ENCODE measurements around the gene COG3. TPM values are rescaled to one million over a fixed set of nuclear protein-coding genes. Genes with fewer than 3 reads are reported as not detected.
"Not testable (repeated sequence)": the region's sequence is repeated elsewhere in the genome, so short reads cannot be mapped to it uniquely, and the experiment has no call there.

Gene COG3
- polyA plus RNA-seq (2013, experiment 1 of 2), result 23.1 TPM
- polyA plus RNA-seq (2013, experiment 2 of 2), result 23.8 TPM

- peak within 1 kb of the TSS; percentile 79 for H3K4me3 ChIP-seq (ENCODE audit: extremely low read depth, insufficient read depth, low read length, poor library complexity, severe bottlenecking)
- peaks cover 3% of the 10 kb centered on the region for H3K4me1 ChIP-seq (ENCODE audit: control insufficient read depth, insufficient read depth, low read length, poor library complexity, severe bottlenecking)
- 0 to 1% methylated on average over 40 to 58 of the region's 63 CpGs for WGBS, 2 experiments (ENCODE audit: insufficient coverage in 2 of 2)
- peak within 1 kb of the TSS; percentile 95 for H3K27ac ChIP-seq (ENCODE audit: low read depth, low read length, severe bottlenecking)
- H3K36me3 ChIP-seq (ENCODE audit: control insufficient read depth, insufficient read depth, low read length), result peaks cover 11% of the 10 kb centered on the region
- H3K9me3 ChIP-seq (ENCODE audit: control insufficient read depth, low read length), result no peaks in the 10 kb centered on the region
Measured at GRCh38 chr13:45464687-45465453, at the start of gene COG3. Gene COG3 (plus strand): TSS chr13:45464939. CDS start chr13:45465037, 98 bp downstream.

- Histone ChIP-seq H3K4me3 (ENCODE audit: extremely low read depth, insufficient read depth, low read length, poor library complexity, severe bottlenecking) (no peak overlapping the region), H3K9me3 (ENCODE audit: control insufficient read depth, low read length) (no peaks in the 10 kb centered on the region)
Measured at GRCh38 chr13:45415112-45415511, 49.6 kb upstream of the COG3 start.

GRCh38 chr13:45416516-45417128, 48.1 kb upstream of the COG3 start:
- no peaks in the 10 kb centered on the region for H3K36me3 ChIP-seq (ENCODE audit: control insufficient read depth, insufficient read depth, low read length)
- H3K4me3 ChIP-seq (ENCODE audit: extremely low read depth, insufficient read depth, low read length, poor library complexity, severe bottlenecking), result peak overlapping the region; percentile 66
- no peaks in the 10 kb centered on the region for H3K9me3 ChIP-seq (ENCODE audit: control insufficient read depth, low read length)
- H3K27ac ChIP-seq (ENCODE audit: low read depth, low read length, severe bottlenecking), result no peak overlapping the region
- 97 to 100% methylated on average over 3 to 6 of the region's 10 CpGs for WGBS, 2 experiments (ENCODE audit: insufficient coverage in 2 of 2)
- peaks cover 7% of the 10 kb centered on the region for H3K4me1 ChIP-seq (ENCODE audit: control insufficient read depth, insufficient read depth, low read length, poor library complexity, severe bottlenecking)

More at GRCh38 chr13:45415112-45415511, 49.6 kb upstream of the COG3 start:
- Histone ChIP-seq H3K27ac (ENCODE audit: low read depth, low read length, severe bottlenecking) (peak overlapping the region; percentile 88), H3K36me3 (ENCODE audit: control insufficient read depth, insufficient read depth, low read length) (peaks cover under 1% of the 10 kb centered on the region), H3K4me1 (ENCODE audit: control insufficient read depth, insufficient read depth, low read length, poor library complexity, severe bottlenecking) (peaks cover 7% of the 10 kb centered on the region)
- WGBS, 2 experiments (ENCODE audit: insufficient coverage in 2 of 2), result 80% methylated on average over 1 of the region's 1 CpG; no CpG with 5 or more reads in 1 of the 2 experiments

- H3K4me1 ChIP-seq (ENCODE audit: control insufficient read depth, insufficient read depth, low read length, poor library complexity, severe bottlenecking), result peaks cover under 1% of the 10 kb centered on the region
- H3K9me3 ChIP-seq (ENCODE audit: control insufficient read depth, low read length), result no peaks in the 10 kb centered on the region
- H3K27ac ChIP-seq (ENCODE audit: low read depth, low read length, severe bottlenecking), result peak within 1 kb of the TSS; percentile 53
- WGBS, 2 experiments (ENCODE audit: insufficient coverage in 2 of 2), result 0% methylated on average over 53 of the region's 64 CpGs
- H3K36me3 ChIP-seq (ENCODE audit: control insufficient read depth, insufficient read depth, low read length), result no peaks in the 10 kb centered on the region
- peak within 1 kb of the TSS; percentile 66 for H3K4me3 ChIP-seq (ENCODE audit: extremely low read depth, insufficient read depth, low read length, poor library complexity, severe bottlenecking)
Measured at GRCh38 chr13:45417790-45418534, 46.8 kb upstream of the COG3 start, which contains the start of gene SLC25A30. Gene SLC25A30 (minus strand): TSS chr13:45418373. CDS start chr13:45411425, 6,948 bp downstream.

- WGBS, 2 experiments (ENCODE audit: insufficient coverage in 2 of 2), result 90 to 94% methylated on average over 14 of the region's 16 CpGs
- not testable (repeated sequence) for H3K4me3 ChIP-seq (ENCODE audit: extremely low read depth, insufficient read depth, low read length, poor library complexity, severe bottlenecking); H3K9me3 ChIP-seq (ENCODE audit: control insufficient read depth, low read length); H3K4me1 ChIP-seq (ENCODE audit: control insufficient read depth, insufficient read depth, low read length, poor library complexity, severe bottlenecking); H3K36me3 ChIP-seq (ENCODE audit: control insufficient read depth, insufficient read depth, low read length); H3K27ac ChIP-seq (ENCODE audit: low read depth, low read length, severe bottlenecking)
Measured at GRCh38 chr13:45419389-45419788, 45.4 kb upstream of the COG3 start.

GRCh38 chr13:45419945-45420344, 44.8 kb upstream of the COG3 start:
- no peak overlapping the region for H3K4me3 ChIP-seq (ENCODE audit: extremely low read depth, insufficient read depth, low read length, poor library complexity, severe bottlenecking)
- no peak overlapping the region for H3K27ac ChIP-seq (ENCODE audit: low read depth, low read length, severe bottlenecking)
- no peaks in the 10 kb centered on the region for H3K36me3 ChIP-seq (ENCODE audit: control insufficient read depth, insufficient read depth, low read length)
- H3K9me3 ChIP-seq (ENCODE audit: control insufficient read depth, low read length), result no peaks in the 10 kb centered on the region
- H3K4me1 ChIP-seq (ENCODE audit: control insufficient read depth, insufficient read depth, low read length, poor library complexity, severe bottlenecking), result no peaks in the 10 kb centered on the region
- WGBS, 2 experiments (ENCODE audit: insufficient coverage in 2 of 2), result 73 to 83% methylated on average over 1 of the region's 1 CpG

GRCh38 chr13:45422731-45423292, 41.9 kb upstream of the COG3 start:
- Histone ChIP-seq H3K36me3 (ENCODE audit: control insufficient read depth, insufficient read depth, low read length) (no peaks in the 10 kb centered on the region), H3K4me3 (ENCODE audit: extremely low read depth, insufficient read depth, low read length, poor library complexity, severe bottlenecking) (no peak overlapping the region), H3K9me3 (ENCODE audit: control insufficient read depth, low read length) (no peaks in the 10 kb centered on the region), H3K27ac (ENCODE audit: low read depth, low read length, severe bottlenecking) (no peak overlapping the region), H3K4me1 (ENCODE audit: control insufficient read depth, insufficient read depth, low read length, poor library complexity, severe bottlenecking) (no peaks in the 10 kb centered on the region)
- WGBS, 2 experiments (ENCODE audit: insufficient coverage in 2 of 2), result 82 to 83% methylated on average over 3 of the region's 3 CpGs

- H3K4me3 ChIP-seq (ENCODE audit: extremely low read depth, insufficient read depth, low read length, poor library complexity, severe bottlenecking); H3K27ac ChIP-seq (ENCODE audit: low read depth, low read length, severe bottlenecking); H3K36me3 ChIP-seq (ENCODE audit: control insufficient read depth, insufficient read depth, low read length); H3K9me3 ChIP-seq (ENCODE audit: control insufficient read depth, low read length); H3K4me1 ChIP-seq (ENCODE audit: control insufficient read depth, insufficient read depth, low read length, poor library complexity, severe bottlenecking): not testable (repeated sequence)
- 86 to 88% methylated on average over 5 to 9 of the region's 16 CpGs for WGBS, 2 experiments (ENCODE audit: insufficient coverage in 2 of 2)
Measured at GRCh38 chr13:45426056-45426841, 38.5 kb upstream of the COG3 start.

- Histone ChIP-seq H3K4me1 (ENCODE audit: control insufficient read depth, insufficient read depth, low read length, poor library complexity, severe bottlenecking) (no peaks in the 10 kb centered on the region), H3K27ac (ENCODE audit: low read depth, low read length, severe bottlenecking) (no peak overlapping the region), H3K36me3 (ENCODE audit: control insufficient read depth, insufficient read depth, low read length) (no peaks in the 10 kb centered on the region), H3K4me3 (ENCODE audit: extremely low read depth, insufficient read depth, low read length, poor library complexity, severe bottlenecking) (no peak overlapping the region), H3K9me3 (ENCODE audit: control insufficient read depth, low read length) (no peaks in the 10 kb centered on the region)
- WGBS, 2 experiments (ENCODE audit: insufficient coverage in 2 of 2), result 94 to 100% methylated on average over 2 to 6 of the region's 6 CpGs
Measured at GRCh38 chr13:45432737-45433380, 31.9 kb upstream of the COG3 start.

All from mesodermal cell (in vitro differentiated cells).